Activated T-helper 17 cell treated with anti-CD3 and anti-CD28 coated beads, Interleukin-2, amount 50 U/mL, for 72 hours (primary cell): Measurements from ENCODE around the gene AMDHD2. TPM values are rescaled to one million over a fixed set of nuclear protein-coding genes. Genes with fewer than 3 reads are reported as not detected.

Experiments used
- ATAC-seq: fragments of 150-1000 bp; cut with Tn5 transposase; replicated peaks from 2 replicates; pipeline ENCODE4 v1.10.0; 2021; ENCODE audit warnings: mild to moderate bottlenecking, moderate library complexity
- H3K27ac Mint-ChIP-seq: one replicate; pipeline ENCODE4 v1.8.0; 2022; ENCODE audit warnings: mixed read lengths
- H3K27me3 Mint-ChIP-seq: one replicate; pipeline ENCODE4 v1.8.0; 2022; ENCODE audit warnings: mixed read lengths
- H3K36me3 Mint-ChIP-seq: one replicate; pipeline ENCODE4 v1.8.0; 2022; ENCODE audit warnings: low read depth, mild to moderate bottlenecking, mixed read lengths
- H3K4me1 Mint-ChIP-seq: one replicate; pipeline ENCODE4 v1.8.0; 2022; ENCODE audit warnings: mixed read lengths
- H3K4me3 Mint-ChIP-seq: one replicate; pipeline ENCODE4 v1.8.0; 2022; ENCODE audit warnings: mild to moderate bottlenecking, mixed read lengths
- H3K9me3 Mint-ChIP-seq: one replicate; pipeline ENCODE4 v1.8.0; 2022; ENCODE audit warnings: mixed read lengths
- total RNA-seq, 2 donors: library from RNA; stranded (reverse); gene quantifications; one replicate each; pipeline ENCODE4 v1.2.3, GENCODE V29; 2022

AMDHD2 gene
- total RNA-seq, 2 donors from 2014 or later = 39.6 to 54.5 TPM

DNA sequence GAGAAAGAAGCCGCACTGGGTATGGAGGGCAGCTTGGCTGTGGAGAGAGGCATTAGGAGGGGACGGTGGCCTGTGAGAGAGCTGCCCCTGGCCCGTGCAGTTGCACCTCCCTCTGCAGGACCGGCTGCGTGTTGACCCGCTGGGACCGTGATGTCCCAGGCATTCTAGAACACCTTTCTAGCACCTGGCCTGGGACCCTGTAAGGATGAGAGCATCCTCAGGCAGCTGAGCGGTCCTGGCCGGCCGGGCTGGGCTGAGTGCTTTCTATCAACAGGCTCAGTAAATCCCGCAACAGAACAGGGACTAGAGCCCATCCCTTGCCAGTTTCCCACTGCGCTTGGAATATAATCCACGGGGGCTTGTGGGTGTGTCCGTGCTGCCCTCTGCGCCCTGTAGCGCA is 30.6 kb upstream of the AMDHD2 start:
- no peak overlapping the region for H3K27ac Mint-ChIP-seq
- no peaks in the 10 kb centered on the region for H3K36me3 Mint-ChIP-seq
- no peak overlapping the region for H3K4me3 Mint-ChIP-seq
- no peaks in the 10 kb centered on the region for H3K27me3 Mint-ChIP-seq
- peaks cover 13% of the 10 kb centered on the region for H3K4me1 Mint-ChIP-seq
- no peaks in the 10 kb centered on the region for H3K9me3 Mint-ChIP-seq
- ATAC-seq = no peak

- ATAC-seq = no peak
- no peak overlapping the region for H3K4me3 Mint-ChIP-seq
- H3K9me3 Mint-ChIP-seq = no peaks in the 10 kb centered on the region
These were observed 29.7 kb upstream of the AMDHD2 start for GRCh38 chr16:2490190-2491105.

GRCh38 chr16:2492292-2492691 is 27.9 kb upstream of the AMDHD2 start:
- no peak overlapping the region for H3K4me3 Mint-ChIP-seq
- ATAC-seq = no peak
- no peaks in the 10 kb centered on the region for H3K9me3 Mint-ChIP-seq
- peaks cover 1% of the 10 kb centered on the region for H3K36me3 Mint-ChIP-seq
- H3K27ac Mint-ChIP-seq = no peak overlapping the region
- no peaks in the 10 kb centered on the region for H3K27me3 Mint-ChIP-seq
- peaks cover 4% of the 10 kb centered on the region for H3K4me1 Mint-ChIP-seq

More at GRCh38 chr16:2490190-2491105, 29.7 kb upstream of the AMDHD2 start:
- Mint-ChIP-seq H3K27ac (no peak overlapping the region), H3K36me3 (no peaks in the 10 kb centered on the region), H3K27me3 (no peaks in the 10 kb centered on the region), H3K4me1 (peaks cover 12% of the 10 kb centered on the region)

DNA sequence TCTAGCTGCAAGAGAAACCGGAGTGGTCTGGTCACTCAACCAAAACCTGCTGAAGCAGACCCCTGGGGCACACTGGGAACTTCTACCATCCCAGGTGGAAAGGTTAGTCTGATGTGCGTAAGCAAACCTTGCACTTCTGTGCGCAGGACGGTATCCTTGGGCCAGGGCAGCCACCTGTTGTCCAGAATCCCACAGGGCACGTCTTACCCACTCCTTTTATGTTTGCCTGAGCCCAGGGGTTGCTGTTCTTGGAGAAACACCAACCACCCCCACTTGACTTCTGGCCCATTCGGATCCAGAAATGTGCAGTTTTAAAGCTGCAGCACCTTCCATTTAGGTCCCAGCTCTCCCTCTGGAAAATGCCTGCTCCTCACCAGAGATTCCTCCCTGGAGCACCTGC is 26.6 kb upstream of the AMDHD2 start:
- Mint-ChIP-seq H3K27ac (no peak overlapping the region), H3K36me3 (peaks cover 9% of the 10 kb centered on the region), H3K4me1 (no peaks in the 10 kb centered on the region), H3K4me3 (no peak overlapping the region), H3K27me3 (no peaks in the 10 kb centered on the region), H3K9me3 (no peaks in the 10 kb centered on the region)
- no peak for ATAC-seq

DNA sequence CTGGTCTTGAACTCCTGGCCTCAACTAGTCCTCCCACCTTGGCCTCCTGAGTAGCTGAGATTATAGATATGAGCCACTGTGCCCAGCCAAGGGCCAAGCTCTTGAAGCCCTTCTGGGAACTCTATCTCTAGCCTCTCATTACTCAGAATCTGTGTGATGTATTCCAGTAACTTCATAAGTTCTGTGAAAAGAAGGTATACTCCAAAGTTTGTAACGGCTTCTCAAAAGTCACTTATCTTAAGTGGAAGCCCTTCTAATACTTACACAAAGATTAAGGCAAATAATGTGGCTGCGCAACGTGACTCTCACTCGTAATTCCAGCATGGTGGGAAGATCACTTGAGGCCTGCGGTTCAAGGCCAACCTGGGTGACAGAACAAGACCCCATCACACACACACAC is 25.6 kb upstream of the AMDHD2 start:
- no peak for ATAC-seq
- H3K4me1 Mint-ChIP-seq = no peaks in the 10 kb centered on the region
- no peak overlapping the region for H3K27ac Mint-ChIP-seq
- H3K4me3 Mint-ChIP-seq = no peak overlapping the region
- no peaks in the 10 kb centered on the region for H3K9me3 Mint-ChIP-seq
- peaks cover 9% of the 10 kb centered on the region for H3K36me3 Mint-ChIP-seq
- no peaks in the 10 kb centered on the region for H3K27me3 Mint-ChIP-seq

GRCh38 chr16:2495041-2495440 is 25.1 kb upstream of the AMDHD2 start:
- no peak for ATAC-seq
- no peaks in the 10 kb centered on the region for H3K4me1 Mint-ChIP-seq
- no peak overlapping the region for H3K27ac Mint-ChIP-seq
- peaks cover 9% of the 10 kb centered on the region for H3K36me3 Mint-ChIP-seq
- no peak overlapping the region for H3K4me3 Mint-ChIP-seq
- no peaks in the 10 kb centered on the region for H3K9me3 Mint-ChIP-seq
- H3K27me3 Mint-ChIP-seq = no peaks in the 10 kb centered on the region

DNA sequence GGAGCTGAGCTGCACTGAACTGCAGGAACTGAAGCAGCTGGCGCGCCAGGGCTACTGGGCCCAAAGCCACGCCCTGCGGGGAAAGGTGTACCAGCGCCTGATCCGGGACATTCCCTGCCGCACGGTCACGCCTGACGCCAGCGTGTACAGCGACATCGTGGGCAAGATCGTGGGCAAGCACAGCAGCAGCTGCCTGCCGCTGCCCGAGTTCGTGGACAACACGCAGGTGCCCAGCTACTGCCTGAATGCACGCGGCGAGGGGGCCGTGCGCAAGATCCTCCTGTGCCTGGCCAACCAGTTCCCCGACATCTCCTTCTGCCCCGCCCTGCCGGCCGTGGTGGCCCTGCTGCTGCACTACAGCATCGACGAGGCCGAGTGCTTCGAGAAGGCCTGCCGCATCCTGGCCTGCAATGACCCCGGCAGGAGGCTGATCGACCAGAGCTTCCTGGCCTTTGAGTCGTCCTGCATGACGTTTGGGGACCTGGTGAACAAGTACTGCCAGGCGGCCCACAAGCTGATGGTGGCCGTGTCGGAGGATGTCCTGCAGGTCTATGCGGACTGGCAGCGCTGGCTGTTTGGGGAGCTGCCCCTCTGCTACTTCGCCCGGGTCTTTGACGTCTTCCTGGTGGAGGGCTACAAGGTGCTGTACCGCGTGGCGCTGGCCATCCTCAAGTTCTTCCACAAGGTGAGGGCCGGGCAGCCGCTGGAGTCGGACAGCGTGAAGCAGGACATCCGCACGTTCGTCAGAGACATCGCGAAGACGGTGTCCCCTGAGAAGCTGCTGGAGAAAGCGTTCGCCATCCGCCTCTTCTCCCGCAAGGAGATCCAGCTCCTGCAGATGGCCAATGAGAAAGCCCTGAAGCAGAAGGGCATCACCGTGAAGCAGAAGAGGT is 23.7 kb upstream of the AMDHD2 start:
- H3K36me3 Mint-ChIP-seq = peaks cover 9% of the 10 kb centered on the region
- no peak for ATAC-seq
- H3K27ac Mint-ChIP-seq = no peak overlapping the region
- no peaks in the 10 kb centered on the region for H3K4me1 Mint-ChIP-seq
- H3K4me3 Mint-ChIP-seq = no peak overlapping the region
- H3K9me3 Mint-ChIP-seq = no peaks in the 10 kb centered on the region
- no peaks in the 10 kb centered on the region for H3K27me3 Mint-ChIP-seq

DNA sequence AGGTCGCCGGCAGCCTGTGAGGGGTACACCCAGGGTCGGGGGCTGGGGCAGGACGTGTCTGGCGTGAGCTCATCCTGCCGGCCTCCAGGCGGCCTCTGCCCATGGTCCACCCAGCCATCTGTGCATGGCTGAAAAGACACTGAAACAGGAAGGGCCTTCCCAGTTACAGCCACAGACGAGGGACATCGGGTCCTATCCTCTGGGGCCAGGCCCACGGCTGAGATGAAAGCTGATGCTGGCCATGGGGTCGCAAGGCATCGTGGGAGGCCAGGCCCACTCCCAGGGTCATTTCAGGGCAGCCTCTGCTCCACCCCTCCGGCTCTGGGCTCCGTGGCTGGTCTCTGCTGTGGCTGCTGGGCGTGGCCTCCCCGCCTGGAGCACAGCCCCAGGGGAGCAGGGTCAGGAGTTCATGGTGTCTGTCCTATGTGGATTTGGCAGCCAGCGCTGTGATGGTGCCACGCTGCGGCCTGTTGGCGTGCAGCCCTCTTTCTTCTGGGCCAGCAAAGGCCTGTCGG is 23.0 kb upstream of the AMDHD2 start:
- Mint-ChIP-seq H3K9me3 (no peaks in the 10 kb centered on the region), H3K27me3 (no peaks in the 10 kb centered on the region), H3K4me3 (no peak overlapping the region), H3K4me1 (no peaks in the 10 kb centered on the region), H3K27ac (no peak overlapping the region), H3K36me3 (peaks cover 9% of the 10 kb centered on the region)
- ATAC-seq = no peak

GRCh38 chr16:2497695-2498484 is 22.3 kb upstream of the AMDHD2 start:
- Mint-ChIP-seq H3K4me1 (no peaks in the 10 kb centered on the region), H3K27me3 (no peaks in the 10 kb centered on the region), H3K9me3 (no peaks in the 10 kb centered on the region), H3K36me3 (peaks cover 9% of the 10 kb centered on the region), H3K4me3 (no peak overlapping the region), H3K27ac (no peak overlapping the region)
- no peak for ATAC-seq

DNA sequence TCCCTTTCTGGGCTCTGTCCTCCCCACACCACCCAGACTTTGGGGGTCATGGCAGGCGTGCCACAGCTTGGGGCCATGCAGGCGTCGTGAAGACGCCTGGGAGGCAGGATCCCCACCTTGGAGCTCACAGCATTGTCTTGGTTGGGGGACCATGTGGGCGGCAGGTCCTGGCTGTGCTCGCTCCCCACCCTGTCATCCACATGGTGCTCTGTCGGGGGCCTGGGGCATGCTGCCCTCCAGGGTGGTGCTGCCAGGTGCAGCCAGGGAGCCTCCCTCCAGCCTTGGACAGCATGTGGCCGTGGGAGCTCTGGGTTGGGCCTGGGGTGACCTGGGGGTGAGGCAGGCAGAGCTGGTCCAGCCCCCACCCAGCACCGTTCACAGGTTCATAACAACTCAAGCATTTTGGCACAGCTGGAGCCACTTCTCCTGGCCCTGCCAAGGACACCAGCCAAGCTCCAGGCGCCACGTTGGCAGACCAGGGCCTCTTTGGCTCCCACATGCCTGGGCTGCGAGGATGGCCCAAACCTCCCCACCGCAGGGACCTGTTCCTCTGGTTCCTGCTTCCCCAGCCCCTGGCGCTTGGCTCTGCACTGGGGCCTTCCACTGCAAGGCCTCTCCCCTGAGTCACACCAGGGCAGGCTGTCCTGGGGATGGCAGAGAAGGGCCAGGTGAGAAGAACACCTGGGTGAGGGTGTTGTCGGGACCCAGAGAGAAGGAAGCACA is 21.5 kb upstream of the AMDHD2 start:
- H3K36me3 Mint-ChIP-seq = peaks cover 9% of the 10 kb centered on the region
- H3K27me3 Mint-ChIP-seq = no peaks in the 10 kb centered on the region
- H3K4me1 Mint-ChIP-seq = no peaks in the 10 kb centered on the region
- H3K4me3 Mint-ChIP-seq = no peak overlapping the region
- H3K27ac Mint-ChIP-seq = no peak overlapping the region
- no peak for ATAC-seq
- no peaks in the 10 kb centered on the region for H3K9me3 Mint-ChIP-seq

DNA sequence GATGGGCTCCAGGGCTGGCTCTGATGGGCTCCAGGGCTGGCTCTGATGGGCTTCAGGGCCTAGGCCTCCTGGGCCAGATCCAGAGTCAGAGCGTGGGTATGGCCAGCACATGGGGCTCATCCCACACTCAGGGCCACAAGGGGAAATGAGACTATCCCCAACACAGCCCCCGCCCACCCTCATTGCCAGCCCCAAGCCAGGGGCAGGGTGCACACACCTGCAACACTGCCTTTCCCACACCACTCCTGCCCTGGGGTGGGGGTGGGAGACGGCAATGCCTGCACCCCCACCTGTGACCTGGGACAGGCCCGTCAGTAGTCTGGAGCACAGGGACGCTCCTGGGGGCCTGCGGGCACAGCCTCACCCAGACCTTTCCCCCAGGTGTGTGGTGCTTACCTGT is 20.7 kb upstream of the AMDHD2 start:
- Mint-ChIP-seq H3K27me3 (no peaks in the 10 kb centered on the region), H3K27ac (no peak overlapping the region), H3K36me3 (peaks cover 9% of the 10 kb centered on the region), H3K9me3 (no peaks in the 10 kb centered on the region), H3K4me3 (no peak overlapping the region), H3K4me1 (no peaks in the 10 kb centered on the region)
- no peak for ATAC-seq

GRCh38 chr16:2499890-2500429 is 20.2 kb upstream of the AMDHD2 start:
- Mint-ChIP-seq H3K27me3 (no peaks in the 10 kb centered on the region), H3K4me3 (no peak overlapping the region), H3K27ac (no peak overlapping the region), H3K9me3 (no peaks in the 10 kb centered on the region), H3K36me3 (peaks cover 9% of the 10 kb centered on the region), H3K4me1 (no peaks in the 10 kb centered on the region)
- no peak for ATAC-seq

DNA sequence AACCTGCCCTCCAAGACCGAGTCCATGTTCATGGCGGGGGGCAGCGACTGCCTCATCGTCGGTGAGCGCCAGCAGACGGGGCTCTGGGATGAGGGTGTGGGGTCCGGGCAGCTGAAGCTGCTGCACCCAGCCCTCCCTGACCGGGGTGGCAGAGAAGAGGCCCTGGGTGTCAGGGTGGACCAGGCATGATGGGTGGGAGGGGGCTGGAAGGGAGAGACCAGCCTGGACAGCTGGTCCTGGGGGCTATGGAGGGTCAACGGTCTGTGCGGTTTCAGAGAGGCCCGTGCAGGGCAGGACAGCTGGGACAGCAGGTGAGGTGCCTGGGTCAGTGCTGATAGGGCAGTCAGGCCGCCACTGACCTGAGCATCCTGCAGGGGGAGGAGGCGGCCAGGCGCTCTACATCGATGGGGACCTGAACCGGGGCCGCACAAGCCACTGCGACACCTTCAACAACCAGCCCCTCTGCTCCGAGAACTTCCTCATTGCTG is 19.7 kb upstream of the AMDHD2 start:
- no peaks in the 10 kb centered on the region for H3K9me3 Mint-ChIP-seq
- ATAC-seq = no peak
- peaks cover 9% of the 10 kb centered on the region for H3K36me3 Mint-ChIP-seq
- H3K4me3 Mint-ChIP-seq = no peak overlapping the region
- no peak overlapping the region for H3K27ac Mint-ChIP-seq
- no peaks in the 10 kb centered on the region for H3K27me3 Mint-ChIP-seq
- no peaks in the 10 kb centered on the region for H3K4me1 Mint-ChIP-seq
